NOMO-1 treated with dmso at 0.1 percent for 144 hours (cell line): ENCODE data around the gene MRPL46.
"Not testable (repeated sequence)": the region's sequence is repeated elsewhere in the genome, so short reads cannot be mapped to it uniquely, and the experiment has no call there.

Source experiments
- DNase-seq: peaks from one replicate; lab custom pipeline; 2025; ENCODE audit not compliant: unreplicated experiment; lab: John Stamatoyannopoulos, UW

Gene MRPL46

DNA sequence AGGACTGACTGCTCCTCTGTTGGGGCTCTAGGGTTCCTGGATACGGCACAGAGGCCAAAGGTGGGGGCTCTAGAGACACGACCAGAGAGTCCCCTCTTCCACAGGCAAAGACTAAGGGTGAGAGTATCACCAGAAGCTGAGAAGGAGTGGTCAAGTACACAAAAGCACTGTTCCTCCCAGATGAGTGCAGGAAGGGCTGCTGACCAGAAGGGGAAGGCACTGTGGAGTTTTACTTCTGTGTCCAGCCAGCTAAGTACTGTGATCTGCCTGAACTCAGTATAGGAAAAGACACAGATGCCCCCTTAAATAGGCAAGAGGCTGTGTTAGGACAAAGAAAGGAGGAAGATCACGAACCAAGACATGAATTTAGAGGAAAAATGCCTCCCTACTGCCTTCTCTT, 12.0 kb upstream of the MRPL46 start:
- no peak for DNase-seq

- DNase-seq: no peak
Measured at GRCh38 chr15:88477904-88478303, 10.7 kb upstream of the MRPL46 start.

- no peak for DNase-seq
Measured at GRCh38 chr15:88477126-88477525, 9.9 kb upstream of the MRPL46 start.

DNA sequence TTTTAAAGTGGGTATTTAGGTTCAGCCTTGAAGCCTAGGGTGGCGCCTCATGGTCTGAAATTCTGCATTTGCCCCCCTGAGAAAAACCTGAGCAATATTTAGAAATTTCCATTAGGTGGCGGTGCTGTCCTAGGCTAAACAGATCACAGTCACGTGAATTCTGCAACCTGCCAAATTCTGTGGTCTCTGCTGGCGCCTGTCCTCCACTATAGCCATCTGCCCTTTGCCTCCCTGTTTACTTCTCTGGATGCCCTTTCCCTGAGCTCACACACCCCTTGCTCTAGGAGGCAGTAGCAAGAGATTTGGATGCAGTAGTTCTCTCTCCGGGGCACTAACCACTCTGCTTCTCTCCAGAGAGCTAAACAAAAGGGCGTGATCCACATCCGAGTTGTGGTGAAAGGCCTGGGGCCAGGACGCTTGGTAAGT, 9.5 kb upstream of the MRPL46 start:
- peak; percentile 34 for DNase-seq

- DNase-seq: not testable (repeated sequence)
Measured at GRCh38 chr15:88473661-88474293, 6.6 kb upstream of the MRPL46 start.

- no peak for DNase-seq
Measured at GRCh38 chr15:88472225-88472624, 5.0 kb upstream of the MRPL46 start.

- DNase-seq: no peak
Measured at GRCh38 chr15:88470625-88471372, 3.6 kb upstream of the MRPL46 start.

DNA sequence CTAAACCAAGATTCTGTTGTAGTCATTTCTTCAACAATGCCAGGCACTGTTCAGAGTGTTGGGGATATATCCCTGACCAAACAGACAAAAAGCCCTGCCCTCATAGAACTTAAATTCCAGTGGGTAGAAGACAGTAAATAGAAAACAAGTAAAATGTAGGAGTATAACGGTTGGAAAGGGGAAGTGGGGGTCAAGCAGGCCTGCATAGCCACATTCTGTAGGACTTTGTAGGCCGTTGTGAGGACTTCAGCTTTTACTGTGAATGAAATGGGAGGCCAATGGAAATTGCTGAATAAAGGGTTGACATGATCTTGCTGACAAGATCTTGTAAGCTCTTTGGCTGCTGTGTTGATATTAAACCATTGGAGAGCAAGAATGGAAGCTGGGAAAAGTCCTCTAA, 2.1 kb upstream of the MRPL46 start:
- DNase-seq: no peak

DNA sequence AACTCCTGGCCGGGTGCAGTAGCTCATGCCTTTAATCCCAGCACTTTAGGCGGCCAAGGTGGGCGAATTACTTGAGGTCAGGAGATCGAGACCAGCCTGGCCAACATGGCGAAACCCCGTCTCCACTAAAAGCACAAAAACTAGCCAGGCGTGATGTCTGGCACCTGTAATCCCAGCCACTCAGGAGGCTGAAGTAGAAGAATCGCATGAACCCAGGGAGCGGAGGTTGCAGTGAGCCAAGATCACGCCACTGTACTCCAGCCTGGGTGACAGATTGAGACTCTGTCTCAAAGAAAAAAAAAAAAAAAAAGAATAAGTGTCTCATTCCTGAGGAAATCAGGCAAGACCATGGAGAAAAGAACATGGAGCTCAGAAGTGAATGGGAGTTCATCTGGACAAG, 1.5 kb upstream of the MRPL46 start:
- DNase-seq: not testable (repeated sequence)

DNA sequence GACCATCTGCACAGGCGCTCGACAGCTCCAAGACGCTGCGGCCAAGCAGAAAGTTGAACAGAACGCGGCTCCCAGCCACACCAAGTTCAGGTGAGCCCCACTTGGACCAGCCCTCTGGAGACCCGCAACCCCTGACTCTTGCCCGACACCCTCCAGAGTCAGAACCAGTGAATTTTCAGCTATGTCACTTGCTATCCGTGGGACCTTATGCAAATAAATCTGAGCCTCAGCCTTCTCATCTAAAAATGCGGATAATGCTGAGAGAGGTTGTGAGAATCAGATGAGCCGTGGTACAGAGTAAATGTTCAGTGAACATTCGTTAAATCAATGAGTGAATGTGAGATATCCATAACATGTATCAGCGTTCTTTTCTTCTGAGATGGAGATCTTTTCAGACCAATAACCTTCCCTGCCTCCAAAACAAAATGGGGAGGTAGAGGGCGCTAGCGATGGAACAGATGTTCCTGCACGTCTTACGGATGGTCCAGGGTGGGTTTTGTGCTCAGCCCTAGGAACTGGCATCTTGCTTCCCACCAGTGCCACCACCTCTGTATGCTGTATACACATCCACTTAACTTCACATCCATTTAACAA, 844 bp upstream of the MRPL46 start:
- DNase-seq: no peak

GRCh38 chr15:88465633-88466224, 1.5 kb downstream of the MRPL46 start:
- DNase-seq: no peak

- DNase-seq: no peak
Measured at GRCh38 chr15:88463870-88464532, 3.2 kb downstream of the MRPL46 start.

DNA sequence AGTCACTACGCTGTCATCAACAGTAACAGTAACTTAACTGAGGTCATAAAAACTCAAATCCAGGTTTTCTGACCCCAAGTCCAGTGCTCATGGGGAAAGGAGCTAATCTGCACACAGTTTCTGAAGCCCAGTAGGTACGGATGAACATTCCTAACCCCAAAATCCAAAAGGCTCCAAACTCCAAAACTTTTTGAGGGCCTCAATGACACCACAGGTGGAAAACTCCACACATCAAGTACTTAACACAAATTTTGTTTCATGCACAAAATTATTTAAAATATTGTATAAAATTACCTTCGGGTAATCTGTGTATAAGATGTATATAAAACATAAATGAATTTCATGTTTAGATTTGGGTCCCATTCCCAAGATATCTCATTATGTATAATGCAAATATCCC, 10.5 kb downstream of the MRPL46 start:
- DNase-seq: no peak

DNA sequence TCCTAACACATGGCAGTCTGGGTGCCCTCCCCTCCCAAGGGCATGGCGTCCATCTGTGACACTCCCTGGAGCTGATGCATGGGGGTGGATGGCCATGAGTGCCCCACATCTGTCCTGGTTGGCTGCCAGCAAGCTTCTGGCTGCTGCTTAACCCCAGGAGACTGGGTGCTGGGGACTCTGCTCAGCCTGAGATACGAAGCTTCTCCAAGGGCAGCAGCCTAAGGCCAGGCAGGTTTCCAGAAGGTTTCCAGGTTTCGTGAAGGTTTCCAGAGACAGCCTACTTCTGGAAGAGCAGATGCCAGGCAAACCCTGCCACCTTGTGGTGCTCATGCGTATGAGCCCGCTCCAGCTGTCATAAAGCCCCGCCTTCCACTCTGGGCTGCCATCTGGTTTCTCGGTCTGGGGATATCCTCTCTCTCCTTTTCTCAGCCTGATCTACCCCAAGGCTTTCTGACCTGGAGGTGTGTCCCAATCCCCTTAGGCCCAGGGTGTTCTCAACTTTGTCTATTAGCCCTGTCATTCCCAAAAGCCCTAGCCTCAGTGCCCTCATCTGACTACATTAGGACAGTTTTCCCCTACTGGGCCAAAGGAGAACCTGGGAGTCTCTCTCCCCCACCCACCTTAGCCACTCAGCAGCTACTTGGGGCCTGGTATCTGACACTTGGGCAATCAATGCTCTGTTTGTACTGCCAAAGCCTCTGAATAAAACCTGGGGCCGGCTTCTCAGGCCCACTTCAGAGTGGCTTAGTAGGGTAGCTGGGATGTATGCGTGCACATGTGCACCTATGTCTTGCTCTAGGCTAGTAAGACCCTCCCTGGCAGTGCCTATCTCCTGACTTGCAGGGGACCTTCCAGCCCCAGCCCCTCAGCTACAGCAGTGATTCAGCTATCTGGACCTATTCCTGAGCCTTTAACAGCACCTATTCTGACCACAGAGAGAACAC, 12.0 kb downstream of the MRPL46 start:
- DNase-seq: peak; percentile 15

DNA sequence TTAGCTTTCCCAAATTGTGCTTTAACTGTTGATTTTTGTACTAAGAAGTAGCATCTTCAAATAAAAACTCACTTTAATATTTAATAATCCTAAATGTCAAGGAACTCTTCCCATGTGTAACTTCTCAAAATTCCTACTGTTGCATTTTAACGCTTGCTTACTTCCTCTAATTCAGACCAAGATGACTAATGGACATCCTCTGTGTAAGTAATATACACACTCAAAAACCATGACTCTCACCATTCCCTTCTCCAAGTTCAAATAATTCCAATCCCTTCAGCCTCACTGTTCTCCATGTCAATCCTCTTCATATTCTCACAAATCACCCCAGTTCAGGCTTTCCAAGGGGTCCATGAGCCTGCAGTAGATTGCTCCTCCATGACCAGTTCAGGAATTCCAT, 13.0 kb downstream of the MRPL46 start:
- DNase-seq: no peak

- DNase-seq: no peak
Measured at GRCh38 chr15:88453651-88454050, 13.5 kb downstream of the MRPL46 start.

DNA sequence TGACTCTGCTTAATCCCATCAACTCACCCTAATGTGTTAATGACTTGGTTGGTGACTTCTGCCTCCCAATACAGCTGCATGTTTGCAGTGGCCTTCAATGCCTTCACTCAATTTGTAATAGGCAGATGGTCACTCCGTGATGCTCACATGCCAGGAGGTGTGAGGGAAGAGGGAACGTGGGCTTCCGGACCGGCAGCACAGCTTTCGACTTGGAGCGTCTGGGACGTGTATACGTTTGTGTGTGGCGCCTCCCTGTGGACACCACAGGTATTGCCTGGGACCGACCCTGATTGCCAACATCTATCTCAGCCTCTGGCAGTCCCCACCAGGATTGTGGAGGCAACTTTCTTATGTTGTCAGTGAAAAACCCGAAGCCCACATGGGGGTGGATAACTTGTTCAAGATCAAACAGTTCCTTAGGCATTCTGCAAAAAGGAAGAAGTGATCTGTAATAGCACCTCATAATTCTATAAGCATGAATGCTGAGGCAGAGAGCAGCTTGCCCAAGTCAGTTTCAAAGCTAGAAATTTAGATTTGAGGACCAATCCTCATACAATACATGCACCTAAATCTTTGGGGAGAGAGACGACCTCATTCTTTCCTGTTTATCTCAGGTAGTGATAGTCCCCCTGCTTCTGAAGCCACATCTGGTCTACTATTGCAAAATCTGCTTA, 16.9 kb downstream of the MRPL46 start:
- peak; percentile 18 for DNase-seq

DNA sequence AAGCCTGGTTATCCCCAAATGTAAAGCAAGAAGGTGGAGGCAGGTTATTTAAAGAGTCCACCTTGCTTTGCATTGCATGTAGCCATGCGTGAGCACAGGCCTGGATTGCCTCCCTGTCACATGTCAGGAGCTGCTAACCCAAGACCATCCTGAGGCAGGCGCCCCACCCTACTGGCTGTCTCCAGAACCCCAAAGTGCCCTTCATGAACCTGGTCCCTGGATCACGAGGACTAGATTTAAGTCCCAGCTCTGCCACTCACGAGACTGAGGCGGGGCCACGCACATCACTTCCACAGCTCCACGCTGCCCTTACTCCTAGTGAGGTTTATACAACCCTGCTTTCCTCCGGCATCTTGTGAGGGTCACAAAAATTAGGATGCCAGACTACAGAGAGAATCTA, 17.6 kb downstream of the MRPL46 start:
- no peak for DNase-seq

DNA sequence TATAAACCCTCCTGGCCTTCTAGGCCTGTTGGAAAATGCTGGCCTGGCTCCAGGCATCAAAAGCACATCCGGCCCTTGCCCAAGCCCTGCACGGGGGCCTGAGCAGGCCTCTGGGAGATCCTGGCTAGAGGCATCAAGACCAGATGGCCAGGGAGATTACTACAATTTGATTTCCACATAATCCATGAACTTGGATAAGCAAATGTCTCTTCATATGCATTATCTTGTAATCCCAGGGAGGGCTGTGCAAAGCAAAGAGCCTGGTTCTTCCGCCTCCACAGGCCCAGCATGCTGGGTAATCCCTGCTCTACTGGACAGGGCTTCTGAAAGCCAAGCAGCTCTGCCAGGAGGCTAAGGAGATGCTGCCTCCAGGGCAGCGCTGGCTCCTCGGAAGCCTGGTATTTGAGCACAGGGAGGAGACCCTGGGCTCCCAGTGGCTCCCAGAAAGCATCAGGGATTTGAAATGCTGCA, 18.2 kb downstream of the MRPL46 start:
- no peak for DNase-seq

DNA sequence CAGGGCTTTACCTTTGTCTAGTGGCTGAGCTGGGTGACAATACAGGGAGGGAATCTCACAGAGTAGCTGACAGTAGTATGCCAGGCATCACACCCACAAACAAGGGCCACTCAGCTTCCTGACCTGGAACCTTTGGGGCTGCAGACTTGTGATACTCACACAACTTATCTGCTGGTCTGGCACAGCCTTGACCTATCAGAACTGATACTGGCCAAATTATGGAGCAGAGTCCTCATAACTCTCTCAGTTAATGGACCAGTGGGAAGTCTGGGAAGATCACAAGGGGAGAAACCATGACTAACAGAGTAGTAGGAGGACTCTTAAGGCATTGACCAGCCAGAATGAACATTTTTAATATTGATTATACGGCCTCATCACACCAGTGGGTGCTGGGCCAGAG, 19.4 kb downstream of the MRPL46 start:
- no peak for DNase-seq
